ENCODE data around the gene DCTD.

DCTD gene

GRCh38 chr4:182928061-182928460, 10.9 kb upstream of the DCTD start:
- in situ Hi-C loops (cut with HindIII; ENCODE audit: low sequenced_read_pairs), result no loop called here
- TF ChIP-seq CTCF (IDR thresholded peaks at IDR 0.05; ENCODE audit: low read depth, low read length, missing control alignments), result peak; percentile 5
- no peak overlapping the region for H3K4me3 ChIP-seq (ENCODE audit: low read depth, low read length)

DNA sequence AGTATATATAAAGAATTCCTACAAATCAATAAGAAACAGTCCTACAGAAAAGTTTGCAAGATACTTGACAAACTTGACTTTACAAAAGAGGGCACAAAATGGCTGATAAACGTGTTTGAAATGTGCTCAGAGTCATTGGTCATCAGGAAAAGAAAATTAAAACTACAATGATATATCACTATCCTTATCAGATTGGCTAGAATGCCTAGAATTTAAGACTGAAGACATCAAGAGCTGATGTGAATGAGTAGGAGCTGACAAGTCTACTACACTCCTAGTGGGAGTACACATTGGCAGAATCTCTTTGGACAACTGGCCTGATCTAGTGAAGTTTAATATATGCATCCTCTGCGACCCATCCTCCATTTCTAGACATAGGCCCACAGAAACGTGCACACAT, 10.3 kb upstream of the DCTD start:
- no peak for DNase-seq (ENCODE audit: low read depth)
- H3K4me3 ChIP-seq (ENCODE audit: low read depth, low read length), result no peak overlapping the region
- in situ Hi-C loops (cut with HindIII; ENCODE audit: low sequenced_read_pairs), result no loop called here
- no peak for TF ChIP-seq CTCF (IDR thresholded peaks at IDR 0.05; ENCODE audit: low read depth, low read length, missing control alignments)

More at GRCh38 chr4:182928061-182928460, 10.9 kb upstream of the DCTD start:
- DNase-seq (ENCODE audit: low read depth), result no peak

GRCh38 chr4:182925855-182926254, 8.7 kb upstream of the DCTD start:
- DNase-seq (ENCODE audit: low read depth), result no peak
- TF ChIP-seq CTCF (IDR thresholded peaks at IDR 0.05; ENCODE audit: low read depth, low read length, missing control alignments), result no peak
- in situ Hi-C loops (cut with HindIII; ENCODE audit: low sequenced_read_pairs), result no loop called here
- no peak overlapping the region for H3K4me3 ChIP-seq (ENCODE audit: low read depth, low read length)

- in situ Hi-C loops (cut with HindIII; ENCODE audit: low sequenced_read_pairs), result no loop called here
- DNase-seq (ENCODE audit: low read depth), result peak; percentile 41
- peak; percentile 60 for TF ChIP-seq CTCF (IDR thresholded peaks at IDR 0.05; ENCODE audit: low read depth, low read length, missing control alignments)
- H3K4me3 ChIP-seq (ENCODE audit: low read depth, low read length), result no peak overlapping the region
Measured at GRCh38 chr4:182925298-182925757, 8.1 kb upstream of the DCTD start.

DNA sequence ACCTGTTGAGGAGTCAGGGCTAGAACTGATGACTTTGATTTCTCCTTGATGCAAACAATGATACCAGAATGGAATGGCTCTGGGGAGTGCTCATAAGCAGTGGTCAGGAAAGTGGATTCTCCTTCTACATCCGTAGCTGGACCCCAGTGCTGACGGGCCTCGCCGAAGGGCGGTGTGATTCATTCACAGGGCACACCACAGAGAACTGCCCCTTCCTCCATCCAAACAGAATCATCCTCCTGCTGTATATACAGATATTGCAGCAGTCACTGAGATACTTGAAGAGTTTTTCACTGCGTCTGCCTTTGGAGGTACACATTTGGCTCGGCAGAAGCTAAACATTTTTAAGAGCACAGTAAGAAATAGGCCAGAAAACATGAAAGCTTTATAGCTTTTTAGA, 7.3 kb upstream of the DCTD start:
- H3K4me3 ChIP-seq (ENCODE audit: low read depth, low read length), result no peak overlapping the region
- in situ Hi-C loops (cut with HindIII; ENCODE audit: low sequenced_read_pairs), result no loop called here
- TF ChIP-seq CTCF (IDR thresholded peaks at IDR 0.05; ENCODE audit: low read depth, low read length, missing control alignments), result no peak
- no peak for DNase-seq (ENCODE audit: low read depth)

- TF ChIP-seq CTCF (IDR thresholded peaks at IDR 0.05; ENCODE audit: low read depth, low read length, missing control alignments), result no peak
- no peak overlapping the region for H3K4me3 ChIP-seq (ENCODE audit: low read depth, low read length)
- no peak for DNase-seq (ENCODE audit: low read depth)
- in situ Hi-C loops (cut with HindIII; ENCODE audit: low sequenced_read_pairs), result no loop called here
Measured at GRCh38 chr4:182923796-182924340, 6.7 kb upstream of the DCTD start.

Measured in astrocyte of the cerebellum (primary cell).